Brain microvascular endothelial cell (primary cell): ENCODE measurements around the gene ACVR1B.

Experiments
- DNase-seq: peaks from one replicate; pipeline ENCODE4 v3.0.0-alpha.2; 2020
- H3K27ac ChIP-seq: fragments of 250-450 bp; sonication (Bioruptor Pico); 2 replicates; pipeline ENCODE4 v1.5.1; 2020; ENCODE audit warnings: mild to moderate bottlenecking, moderate library complexity
- H3K27me3 ChIP-seq: fragments of 250-450 bp; sonication (Bioruptor Pico); replicated peaks from 2 replicates; pipeline ENCODE4 v1.5.1; 2020; ENCODE audit warnings: mild to moderate bottlenecking
- H3K36me3 ChIP-seq: fragments of 250-450 bp; sonication (Bioruptor Pico); replicated peaks from 2 replicates; pipeline ENCODE4 v1.5.1; 2020; ENCODE audit warnings: mild to moderate bottlenecking
- H3K4me3 ChIP-seq: 2 replicates; pipeline ENCODE4 v1.5.1; 2011; ENCODE audit warnings: low read depth, mild to moderate bottlenecking, control low read depth, low read length, moderate library complexity
- CTCF ChIP-seq: IDR thresholded peaks from 2 replicates; pipeline ENCODE4 v1.5.1; 2011; ENCODE audit warnings: low read depth, mild to moderate bottlenecking, moderate library complexity, low read length, control low read depth, inconsistent platforms; ENCODE audit errors: missing control alignments
- in situ Hi-C: cut with HindIII; loops from 2 replicates; pipeline ENCODE4 v1.10.0; 2017; ENCODE audit warnings: low sequenced_read_pairs, low pct_ligation_motif_present

ACVR1B gene

GRCh38 chr12:52036587-52037171, 85.2 kb downstream of the ACVR1B start:
- DNase-seq = peak; percentile 73
- no peak for TF ChIP-seq CTCF
- in situ Hi-C loops = no loop called here
- H3K27me3 ChIP-seq = no peaks in the 10 kb centered on the region
- H3K36me3 ChIP-seq = no peaks in the 10 kb centered on the region
- no peak overlapping the region for H3K27ac ChIP-seq
- peak overlapping the region; percentile 40 for H3K4me3 ChIP-seq

- DNase-seq = peak; percentile 22
- Histone ChIP-seq H3K27ac (peak overlapping the region; percentile 65), H3K36me3 (no peaks in the 10 kb centered on the region), H3K27me3 (no peaks in the 10 kb centered on the region), H3K4me3 (peak overlapping the region; percentile 65)
- in situ Hi-C loops = no loop called here
- TF ChIP-seq CTCF = peak; percentile 40
These were observed 85.9 kb downstream of the ACVR1B start for GRCh38 chr12:52037248-52037861.

GRCh38 chr12:52038447-52038846, 86.9 kb downstream of the ACVR1B start:
- Histone ChIP-seq H3K4me3 (no peak overlapping the region), H3K27me3 (no peaks in the 10 kb centered on the region), H3K27ac (no peak overlapping the region), H3K36me3 (no peaks in the 10 kb centered on the region)
- no peak for DNase-seq
- TF ChIP-seq CTCF = no peak
- in situ Hi-C loops = no loop called here

GRCh38 chr12:52041035-52041434, 89.5 kb downstream of the ACVR1B start:
- no peak for TF ChIP-seq CTCF
- Histone ChIP-seq H3K27ac (no peak overlapping the region), H3K27me3 (no peaks in the 10 kb centered on the region), H3K36me3 (no peaks in the 10 kb centered on the region), H3K4me3 (no peak overlapping the region)
- in situ Hi-C loops = no loop called here
- DNase-seq = no peak

GRCh38 chr12:52041695-52042123, 90.2 kb downstream of the ACVR1B start:
- no peaks in the 10 kb centered on the region for H3K27me3 ChIP-seq
- no peaks in the 10 kb centered on the region for H3K36me3 ChIP-seq
- in situ Hi-C loops = no loop called here
- no peak overlapping the region for H3K27ac ChIP-seq
- TF ChIP-seq CTCF = no peak
- DNase-seq = no peak
- no peak overlapping the region for H3K4me3 ChIP-seq

GRCh38 chr12:52042706-52043385, 91.3 kb downstream of the ACVR1B start:
- no peaks in the 10 kb centered on the region for H3K36me3 ChIP-seq
- no peak for TF ChIP-seq CTCF
- in situ Hi-C loops = no loop called here
- H3K27me3 ChIP-seq = no peaks in the 10 kb centered on the region
- DNase-seq = no peak
- H3K27ac ChIP-seq = no peak overlapping the region
- H3K4me3 ChIP-seq = no peak overlapping the region
